Osteocyte (in vitro differentiated cells): ENCODE measurements around the gene C1orf159. TPM values are rescaled to one million over a fixed set of nuclear protein-coding genes. Genes with fewer than 3 reads are reported as not detected.

Experiments used
- DNase-seq: peaks from one replicate; pipeline ENCODE4 v3.0.0; 2021; ENCODE audit warnings: mixed read lengths; ENCODE audit not compliant: unreplicated experiment; ENCODE audit errors: extremely low spot score
- H3K27ac Mint-ChIP-seq: one replicate; pipeline ENCODE4 v1.8.0; 2021; ENCODE audit warnings: mild to moderate bottlenecking, mixed read lengths; ENCODE audit not compliant: unreplicated experiment
- H3K27me3 Mint-ChIP-seq: one replicate; pipeline ENCODE4 v1.8.0; 2021; ENCODE audit warnings: mixed read lengths; ENCODE audit not compliant: unreplicated experiment
- H3K36me3 Mint-ChIP-seq: one replicate; pipeline ENCODE4 v1.8.0; 2021; ENCODE audit warnings: mixed read lengths; ENCODE audit not compliant: unreplicated experiment
- H3K4me1 Mint-ChIP-seq: one replicate; pipeline ENCODE4 v1.8.0; 2021; ENCODE audit warnings: mixed read lengths; ENCODE audit not compliant: unreplicated experiment
- H3K4me3 Mint-ChIP-seq: one replicate; pipeline ENCODE4 v1.8.0; 2021; ENCODE audit warnings: mild to moderate bottlenecking, moderate library complexity, mixed read lengths; ENCODE audit not compliant: unreplicated experiment
- H3K9me3 Mint-ChIP-seq: one replicate; pipeline ENCODE4 v1.8.0; 2021; ENCODE audit warnings: mixed read lengths; ENCODE audit not compliant: unreplicated experiment
- total RNA-seq: library from RNA; stranded (reverse); gene quantifications from 2 replicates; pipeline ENCODE4 v1.2.1, GENCODE V29; 2021
- TF ChIP-seq, protein P1 (sequence below): fragments of 200-600 bp; sonication (generic); IDR thresholded peaks from 2 replicates; pipeline ENCODE4 v1.5.0; 2021; ENCODE audit warnings: antibody characterized with exemption, mild to moderate bottlenecking, moderate library complexity

The C1orf159 gene
- total RNA-seq, 1 donor from 2014 or later: 16.9 TPM

DNA sequence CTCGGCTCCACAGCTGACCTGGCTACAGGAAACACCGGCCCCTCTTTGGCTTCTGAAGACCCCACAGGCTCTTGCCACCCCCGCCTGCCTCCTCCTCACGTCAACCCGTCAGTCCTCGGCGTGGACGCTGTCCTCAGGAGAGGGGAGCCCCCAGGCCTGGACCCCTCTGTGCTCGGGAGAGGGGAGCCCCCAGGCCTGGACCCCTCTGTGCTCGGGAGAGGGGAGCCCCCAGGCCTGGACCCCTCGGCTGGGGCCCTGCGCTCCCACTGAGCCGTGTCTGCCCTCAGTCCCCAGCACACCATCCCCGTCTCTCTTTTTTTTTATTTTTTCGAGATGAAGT is 26.0 kb upstream of the C1orf159 start:
- TF ChIP-seq, protein P1, sequence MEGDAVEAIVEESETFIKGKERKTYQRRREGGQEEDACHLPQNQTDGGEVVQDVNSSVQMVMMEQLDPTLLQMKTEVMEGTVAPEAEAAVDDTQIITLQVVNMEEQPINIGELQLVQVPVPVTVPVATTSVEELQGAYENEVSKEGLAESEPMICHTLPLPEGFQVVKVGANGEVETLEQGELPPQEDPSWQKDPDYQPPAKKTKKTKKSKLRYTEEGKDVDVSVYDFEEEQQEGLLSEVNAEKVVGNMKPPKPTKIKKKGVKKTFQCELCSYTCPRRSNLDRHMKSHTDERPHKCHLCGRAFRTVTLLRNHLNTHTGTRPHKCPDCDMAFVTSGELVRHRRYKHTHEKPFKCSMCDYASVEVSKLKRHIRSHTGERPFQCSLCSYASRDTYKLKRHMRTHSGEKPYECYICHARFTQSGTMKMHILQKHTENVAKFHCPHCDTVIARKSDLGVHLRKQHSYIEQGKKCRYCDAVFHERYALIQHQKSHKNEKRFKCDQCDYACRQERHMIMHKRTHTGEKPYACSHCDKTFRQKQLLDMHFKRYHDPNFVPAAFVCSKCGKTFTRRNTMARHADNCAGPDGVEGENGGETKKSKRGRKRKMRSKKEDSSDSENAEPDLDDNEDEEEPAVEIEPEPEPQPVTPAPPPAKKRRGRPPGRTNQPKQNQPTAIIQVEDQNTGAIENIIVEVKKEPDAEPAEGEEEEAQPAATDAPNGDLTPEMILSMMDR: no peak
- no peak for DNase-seq
- H3K36me3 Mint-ChIP-seq: no peaks in the 10 kb centered on the region
- no peaks in the 10 kb centered on the region for H3K4me1 Mint-ChIP-seq
- H3K9me3 Mint-ChIP-seq: no peaks in the 10 kb centered on the region
- no peak overlapping the region for H3K4me3 Mint-ChIP-seq
- H3K27ac Mint-ChIP-seq: no peak overlapping the region
- H3K27me3 Mint-ChIP-seq: no peaks in the 10 kb centered on the region

DNA sequence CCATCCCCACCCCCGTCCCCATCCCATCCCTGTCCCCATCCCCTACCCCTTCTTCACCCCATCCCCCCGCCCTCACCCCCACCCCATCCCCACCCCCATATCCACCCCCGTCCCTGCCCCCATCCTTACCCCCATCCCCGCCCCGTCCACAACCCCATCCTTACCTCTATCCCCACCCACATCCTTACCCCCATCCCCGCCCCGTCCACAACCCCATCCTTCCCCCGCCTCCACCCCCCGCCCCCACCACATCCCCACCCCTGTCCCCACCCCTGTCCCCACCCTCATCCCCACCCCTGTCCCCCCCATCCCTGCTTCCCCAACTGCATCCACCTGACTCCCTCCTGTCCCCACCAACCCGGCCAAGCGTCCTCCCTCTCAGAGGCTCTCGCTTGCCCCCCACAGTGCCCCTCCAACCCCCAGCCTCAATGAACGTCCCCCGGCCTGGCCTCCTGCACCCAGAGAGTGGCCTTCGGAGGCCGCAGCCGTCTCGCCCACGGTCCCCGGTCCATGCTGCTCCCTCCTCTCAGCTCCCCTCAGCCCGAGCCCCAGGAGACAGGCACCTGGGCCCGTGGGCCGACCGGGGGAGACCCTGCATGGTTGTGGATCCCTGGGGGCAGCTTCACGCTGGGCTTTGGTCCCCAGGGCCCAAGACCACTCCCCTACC is 25.5 kb upstream of the C1orf159 start:
- H3K4me1 Mint-ChIP-seq: no peaks in the 10 kb centered on the region
- no peak overlapping the region for H3K4me3 Mint-ChIP-seq
- no peak overlapping the region for H3K27ac Mint-ChIP-seq
- no peak for DNase-seq
- H3K27me3 Mint-ChIP-seq: no peaks in the 10 kb centered on the region
- TF ChIP-seq, protein P1: no peak
- H3K9me3 Mint-ChIP-seq: no peaks in the 10 kb centered on the region
- no peaks in the 10 kb centered on the region for H3K36me3 Mint-ChIP-seq

DNA sequence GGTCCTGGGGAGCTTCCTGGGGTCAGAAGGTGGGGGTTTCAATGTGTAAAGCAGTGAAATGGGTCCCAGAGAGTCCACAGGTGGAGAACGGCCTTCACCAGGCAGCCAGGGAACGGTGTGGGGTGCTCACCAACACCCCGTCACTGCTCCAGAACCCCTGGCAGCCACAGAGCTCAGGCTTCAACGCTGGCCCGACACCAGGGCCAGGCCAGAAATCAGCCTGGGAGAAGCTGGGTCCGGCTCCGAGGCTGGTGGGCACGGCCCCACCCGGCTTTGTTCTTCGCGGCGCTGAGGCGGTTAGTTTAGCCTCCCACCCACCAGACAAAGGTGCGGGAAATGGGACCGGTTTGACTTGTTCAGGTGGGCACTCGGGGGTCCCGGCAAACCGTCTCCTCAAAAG is 24.8 kb upstream of the C1orf159 start:
- no peak overlapping the region for H3K27ac Mint-ChIP-seq
- H3K27me3 Mint-ChIP-seq: no peaks in the 10 kb centered on the region
- H3K9me3 Mint-ChIP-seq: no peaks in the 10 kb centered on the region
- DNase-seq: no peak
- H3K4me3 Mint-ChIP-seq: no peak overlapping the region
- no peaks in the 10 kb centered on the region for H3K36me3 Mint-ChIP-seq
- TF ChIP-seq, protein P1: no peak
- H3K4me1 Mint-ChIP-seq: no peaks in the 10 kb centered on the region

DNA sequence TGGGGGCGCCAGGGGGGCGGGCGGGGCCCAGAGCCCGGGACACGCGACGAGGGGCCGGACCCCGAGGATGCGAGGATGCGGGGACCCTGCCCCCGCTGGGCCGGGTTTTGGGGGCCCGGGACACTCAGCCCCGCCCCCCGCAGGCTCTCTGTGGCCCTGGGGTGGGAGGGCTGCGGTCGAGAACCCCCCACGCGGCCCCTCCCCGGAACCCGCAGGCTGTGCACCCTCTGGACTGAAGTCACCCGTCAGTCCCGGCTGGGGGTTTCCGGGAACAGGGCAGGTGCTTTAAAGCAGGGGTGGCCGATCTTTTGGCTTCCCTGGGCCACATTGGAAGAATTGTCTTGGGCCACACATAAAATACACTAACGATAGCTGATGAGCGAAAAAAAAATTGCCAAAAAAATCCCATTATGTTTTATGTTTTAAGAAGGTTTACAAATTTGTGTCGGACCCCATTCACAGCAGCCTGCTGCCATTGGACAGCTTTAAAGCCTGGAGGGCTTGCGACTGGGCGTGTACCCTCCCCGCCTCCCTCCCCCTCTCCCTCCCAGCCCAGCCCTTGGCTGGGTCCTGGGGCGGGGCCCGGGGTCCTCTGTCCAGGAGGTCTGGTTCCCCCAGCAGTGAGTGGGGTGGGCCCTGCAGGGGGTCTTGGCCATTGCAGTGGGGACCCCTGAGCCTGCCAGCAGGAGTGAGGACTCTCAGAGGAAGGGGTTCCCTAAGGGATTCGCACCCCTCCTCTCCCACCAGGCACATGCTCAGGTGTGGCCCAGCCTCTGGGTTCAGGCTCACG is 21.6 kb upstream of the C1orf159 start:
- TF ChIP-seq, protein P1: no peak
- Mint-ChIP-seq H3K4me1 (no peaks in the 10 kb centered on the region), H3K27ac (no peak overlapping the region), H3K9me3 (no peaks in the 10 kb centered on the region), H3K27me3 (no peaks in the 10 kb centered on the region), H3K4me3 (no peak overlapping the region), H3K36me3 (no peaks in the 10 kb centered on the region)
- DNase-seq: no peak

DNA sequence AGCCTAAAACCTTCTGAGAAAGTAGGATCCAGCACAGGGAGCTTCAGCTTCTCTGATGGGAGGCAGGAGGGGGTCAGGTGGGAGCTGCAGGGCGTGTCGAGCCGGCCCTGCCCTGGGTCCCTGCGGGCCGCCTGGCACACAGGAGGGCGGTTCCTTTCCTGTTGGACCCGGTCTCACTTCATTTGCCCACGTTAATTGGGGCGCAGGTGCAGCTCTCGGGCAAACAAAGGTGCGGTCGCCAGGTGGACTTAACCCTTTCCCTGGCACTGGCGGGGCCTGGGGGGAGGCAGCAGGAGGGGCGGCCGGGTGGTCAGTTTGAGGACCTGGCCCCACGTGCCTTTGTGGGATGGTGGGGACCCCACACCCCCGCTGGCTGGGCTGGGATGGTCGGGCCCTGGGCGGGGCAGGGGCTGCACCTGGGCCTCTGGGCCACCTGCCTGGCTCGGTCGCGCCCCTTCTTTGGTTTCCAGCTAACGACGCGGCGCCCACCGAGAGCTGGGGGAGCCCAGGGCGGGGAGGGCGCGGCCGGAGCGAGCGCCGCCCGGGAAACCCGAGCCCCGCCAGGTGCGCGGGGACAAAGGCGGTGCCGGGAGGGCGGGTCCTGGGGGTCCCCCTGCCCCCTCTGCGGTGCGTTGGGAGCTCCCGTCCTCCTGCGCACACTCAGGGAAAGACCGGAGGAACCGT is 20.8 kb upstream of the C1orf159 start:
- Mint-ChIP-seq H3K4me1 (no peaks in the 10 kb centered on the region), H3K4me3 (no peak overlapping the region), H3K27ac (no peak overlapping the region), H3K9me3 (no peaks in the 10 kb centered on the region), H3K27me3 (no peaks in the 10 kb centered on the region), H3K36me3 (no peaks in the 10 kb centered on the region)
- TF ChIP-seq, protein P1: no peak
- DNase-seq: no peak
